Nucleus accumbens (tissue), 56 donors: ENCODE results near the gene OR10Z1.

Source experiments
- DNase-seq, 56 donors: peaks; one replicate each; lab custom pipeline; 2025; lab: John Stamatoyannopoulos, UW

OR10Z1 gene

GRCh38 chr1:158604968-158605367, at the start of gene OR10Z1:
OR10Z1 (plus strand) TSS chr1:158605268; CDS start chr1:158606439, 1,171 bp downstream.
- DNase-seq: no peak

DNA sequence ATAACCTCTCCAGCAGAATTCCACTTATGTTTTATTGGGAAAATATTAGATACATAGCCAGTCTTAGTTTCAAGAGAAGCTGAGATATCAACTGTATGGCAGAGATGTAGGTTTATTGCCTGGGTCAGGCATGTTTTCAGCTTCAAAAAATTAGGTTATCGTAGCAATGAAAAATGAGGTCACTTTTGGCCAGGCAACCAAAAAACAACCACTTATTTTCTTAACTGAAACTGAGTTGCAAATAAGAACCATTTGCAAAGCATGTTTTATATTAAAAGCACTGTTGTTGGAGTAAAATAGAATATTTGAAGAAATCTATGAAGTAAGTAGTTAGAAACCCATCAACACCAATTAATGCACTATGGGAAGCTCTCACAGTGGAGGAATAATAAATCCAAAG, 45.4 kb upstream of the OR10Z1 start:
- no peak for DNase-seq

DNA sequence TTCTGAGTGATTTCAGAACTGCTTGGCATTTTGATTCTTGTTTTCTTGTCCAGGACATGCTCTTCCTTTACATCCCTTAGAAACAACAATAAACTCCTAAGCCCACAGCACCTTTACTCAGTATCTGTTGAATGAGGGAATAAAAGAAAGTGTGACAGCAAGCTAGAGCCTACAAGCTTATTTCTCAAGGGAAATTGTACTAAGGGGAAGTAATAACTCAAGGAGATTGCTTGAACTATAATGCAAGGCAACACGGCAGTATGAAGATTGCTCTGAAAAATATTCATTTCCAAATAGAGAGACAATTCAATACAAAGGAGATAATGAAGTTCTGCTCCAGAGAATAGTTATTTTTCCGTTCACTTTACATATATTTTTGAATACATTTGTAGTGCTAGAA, 41.2 kb upstream of the OR10Z1 start:
- DNase-seq: no peak

DNA sequence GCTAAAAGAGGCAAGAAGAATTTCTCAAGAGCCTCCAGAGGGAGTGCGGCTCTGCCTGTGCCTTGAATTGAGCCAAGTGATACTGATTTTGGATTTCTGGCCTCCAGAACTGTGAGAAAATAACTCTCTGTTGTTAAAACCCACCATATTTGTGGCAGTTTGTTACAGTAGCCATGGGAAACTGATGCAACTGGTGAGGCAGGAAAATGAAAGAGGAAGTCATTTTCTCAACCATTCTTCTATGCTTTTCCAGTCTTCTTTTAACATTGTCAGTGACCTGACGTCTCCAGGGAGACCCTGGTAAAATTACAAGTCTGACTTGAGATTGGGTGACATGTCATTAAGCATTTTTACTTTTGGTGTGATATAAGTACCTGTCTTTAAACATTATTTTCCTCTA, 40.5 kb upstream of the OR10Z1 start:
- DNase-seq: no peak

GRCh38 chr1:158570480-158570879, 34.6 kb upstream of the OR10Z1 start, which contains the start of gene OR6P1:
OR6P1 (minus strand) TSS chr1:158570580; CDS start chr1:158563604, 6,976 bp downstream.
- DNase-seq: no peak

GRCh38 chr1:158572226-158572625, 32.8 kb upstream of the OR10Z1 start:
- DNase-seq: no peak

- no peak for DNase-seq
These were observed 27.5 kb upstream of the OR10Z1 start for GRCh38 chr1:158577561-158577960.

GRCh38 chr1:158579733-158580132, 25.3 kb upstream of the OR10Z1 start, which contains the start of gene OR10X1:
OR10X1 (minus strand) TSS chr1:158579899; CDS start chr1:158579899, 0 bp downstream.
- DNase-seq: no peak

GRCh38 chr1:158583962-158584361, 21.1 kb upstream of the OR10Z1 start:
- DNase-seq: no peak

DNA sequence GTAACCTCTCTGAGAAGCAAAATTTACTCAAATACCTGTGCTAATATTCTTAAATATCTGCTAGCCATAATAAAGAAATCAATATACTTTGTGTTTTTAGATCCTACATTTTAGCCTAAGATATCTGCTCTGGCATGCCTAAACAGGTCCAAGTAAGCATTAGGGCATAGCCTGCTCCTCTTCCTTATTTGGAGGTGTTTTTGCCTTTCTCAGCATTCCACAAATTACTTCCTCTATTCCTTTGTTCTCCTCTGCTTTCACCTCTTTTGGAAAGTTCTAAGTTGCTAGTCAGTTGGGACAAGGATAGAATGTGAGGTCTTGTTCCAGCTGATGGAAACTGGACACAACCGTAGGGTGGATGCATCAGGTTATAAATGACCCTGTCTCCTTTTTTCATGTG, 18.1 kb upstream of the OR10Z1 start:
- DNase-seq: no peak

GRCh38 chr1:158600735-158601134, 4.3 kb upstream of the OR10Z1 start:
- DNase-seq: no peak

GRCh38 chr1:158607296-158607695, 2.2 kb downstream of the OR10Z1 start:
- DNase-seq: no peak

DNA sequence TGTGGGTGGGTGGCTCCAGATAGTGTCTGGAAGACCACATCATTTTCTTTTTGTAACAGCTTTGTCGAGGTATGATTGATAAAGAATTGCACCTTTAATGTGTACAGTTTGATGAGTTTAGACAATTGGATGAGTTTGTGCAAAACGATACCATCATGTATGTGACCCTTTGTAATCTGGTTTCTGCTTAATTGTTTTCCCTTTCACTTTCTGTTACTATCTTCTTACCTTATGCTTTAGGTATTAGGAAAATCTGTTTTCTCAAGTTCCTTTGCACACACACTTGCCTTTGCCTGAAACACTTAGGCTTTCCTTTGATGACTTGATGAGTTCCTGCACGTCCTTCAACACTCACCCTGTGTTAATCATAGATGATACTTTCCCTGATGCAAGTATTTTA, 6.8 kb downstream of the OR10Z1 start:
- DNase-seq: no peak

- DNase-seq: no peak
These were observed 8.7 kb downstream of the OR10Z1 start for GRCh38 chr1:158613764-158614163.

- DNase-seq: no peak
These were observed 33.1 kb downstream of the OR10Z1 start for GRCh38 chr1:158638146-158638545.

- DNase-seq: no peak
These were observed 33.8 kb downstream of the OR10Z1 start for GRCh38 chr1:158638904-158639303.

DNA sequence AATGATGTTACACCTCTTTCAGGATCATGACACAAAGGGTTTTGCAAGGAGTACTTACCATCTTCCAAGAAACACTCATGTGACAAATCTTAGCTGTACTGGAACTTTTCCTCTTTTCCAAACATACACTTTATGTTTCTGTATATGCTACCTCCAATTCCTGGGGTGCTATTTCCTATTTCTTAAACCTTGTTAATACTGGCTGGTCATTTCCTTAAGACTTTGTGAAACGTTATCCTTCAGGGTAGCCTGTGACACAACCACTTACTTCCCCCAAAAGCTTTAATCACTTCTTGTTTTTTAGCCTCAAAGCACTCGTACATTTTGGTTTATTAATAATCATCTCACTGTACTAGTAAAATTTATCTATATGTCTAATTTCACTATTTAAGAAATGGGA, 39.4 kb downstream of the OR10Z1 start:
- no peak for DNase-seq

DNA sequence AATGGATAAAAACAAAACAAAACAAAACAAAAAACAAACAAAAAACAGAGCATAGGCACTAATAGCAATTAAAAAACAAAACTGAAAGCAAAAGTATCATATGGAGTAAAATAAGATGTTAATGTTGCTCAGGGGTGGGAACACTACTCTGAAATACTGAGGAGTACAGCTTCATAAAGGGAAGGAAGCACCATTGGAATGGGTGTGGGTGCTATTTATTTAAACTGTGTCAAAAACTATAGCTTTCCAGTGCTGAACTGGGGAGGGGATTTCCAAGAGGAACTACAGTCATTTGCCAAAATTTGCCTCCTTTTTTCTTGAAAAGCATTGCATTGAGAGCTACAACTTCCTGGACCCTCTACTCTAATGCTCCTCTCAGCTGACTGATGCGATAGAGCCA, 41.4 kb downstream of the OR10Z1 start:
- no peak for DNase-seq

- no peak for DNase-seq
These were observed 44.0 kb downstream of the OR10Z1 start for GRCh38 chr1:158649052-158649451.

GRCh38 chr1:158652721-158653334, 47.8 kb downstream of the OR10Z1 start:
- DNase-seq: no peak

GRCh38 chr1:158654086-158654485, 49.0 kb downstream of the OR10Z1 start:
- DNase-seq: no peak

GRCh38 chr1:158654571-158654970, 49.5 kb downstream of the OR10Z1 start:
- no peak for DNase-seq
